GM18517 (cell line): ENCODE measurements around the gene DAZAP1.
"Not testable (repeated sequence)": the region's sequence is repeated elsewhere in the genome, so short reads cannot be mapped to it uniquely, and the experiment has no call there.

Experiments
- ATAC-seq: cut with Tn5 transposase; IDR thresholded peaks from one replicate; pipeline ENCODE4 v1.9.1; 2021; ENCODE audit warnings: mild to moderate bottlenecking, moderate library complexity; ENCODE audit not compliant: unreplicated experiment

Gene DAZAP1

DNA sequence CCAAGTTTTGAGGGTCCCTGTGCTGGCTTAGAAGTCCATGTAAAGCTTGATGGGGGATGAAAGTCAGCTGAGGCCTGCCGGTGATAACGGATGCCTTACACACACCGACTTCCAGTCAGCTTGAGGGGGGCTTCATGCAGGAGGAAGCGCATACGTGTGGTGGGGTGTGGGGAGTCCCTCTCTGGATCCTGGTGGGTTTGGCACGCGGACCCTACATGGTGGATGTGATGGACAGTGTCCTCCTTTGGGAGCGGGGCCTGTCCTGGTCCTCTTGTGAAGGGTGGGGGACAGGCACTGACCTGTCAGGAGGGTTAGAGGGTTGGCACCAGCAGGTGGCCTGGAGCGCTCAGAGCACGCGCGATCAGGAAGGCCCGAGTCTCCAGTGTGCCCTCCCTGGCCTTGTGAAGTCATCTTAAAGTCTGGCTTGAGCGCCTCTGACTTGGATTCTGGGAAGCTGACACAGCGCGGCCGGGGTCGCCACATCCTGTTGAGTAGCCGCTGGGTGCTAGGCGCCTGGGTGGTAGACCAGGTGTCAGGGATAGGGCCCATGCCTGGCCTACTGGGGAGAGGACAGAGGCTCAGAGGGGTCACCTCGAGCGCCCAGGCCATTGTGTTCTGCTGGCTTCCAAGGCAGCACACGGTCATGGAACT lies 2.9 kb downstream of the DAZAP1 start:
- no peak for ATAC-seq

DNA sequence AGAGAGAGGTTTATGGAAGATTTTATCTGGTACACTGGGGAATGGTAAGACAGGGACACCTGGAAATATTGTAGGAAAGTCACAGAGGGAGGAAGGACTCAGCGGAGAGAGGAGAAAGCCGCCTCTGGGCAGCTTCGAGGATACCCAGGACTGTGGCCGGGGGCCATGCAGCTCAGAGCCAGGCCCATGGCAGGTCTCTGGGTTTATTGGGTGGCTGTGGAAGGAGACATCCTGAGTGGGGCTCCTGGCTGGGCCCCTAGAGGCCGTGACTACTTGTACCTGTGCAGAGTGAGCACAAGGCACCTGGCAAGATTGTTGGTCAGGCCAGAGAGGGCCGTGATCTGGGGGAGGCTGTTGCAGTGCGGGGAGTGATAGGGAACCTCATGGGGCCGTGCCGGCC lies 3.4 kb downstream of the DAZAP1 start:
- ATAC-seq, result no peak

DNA sequence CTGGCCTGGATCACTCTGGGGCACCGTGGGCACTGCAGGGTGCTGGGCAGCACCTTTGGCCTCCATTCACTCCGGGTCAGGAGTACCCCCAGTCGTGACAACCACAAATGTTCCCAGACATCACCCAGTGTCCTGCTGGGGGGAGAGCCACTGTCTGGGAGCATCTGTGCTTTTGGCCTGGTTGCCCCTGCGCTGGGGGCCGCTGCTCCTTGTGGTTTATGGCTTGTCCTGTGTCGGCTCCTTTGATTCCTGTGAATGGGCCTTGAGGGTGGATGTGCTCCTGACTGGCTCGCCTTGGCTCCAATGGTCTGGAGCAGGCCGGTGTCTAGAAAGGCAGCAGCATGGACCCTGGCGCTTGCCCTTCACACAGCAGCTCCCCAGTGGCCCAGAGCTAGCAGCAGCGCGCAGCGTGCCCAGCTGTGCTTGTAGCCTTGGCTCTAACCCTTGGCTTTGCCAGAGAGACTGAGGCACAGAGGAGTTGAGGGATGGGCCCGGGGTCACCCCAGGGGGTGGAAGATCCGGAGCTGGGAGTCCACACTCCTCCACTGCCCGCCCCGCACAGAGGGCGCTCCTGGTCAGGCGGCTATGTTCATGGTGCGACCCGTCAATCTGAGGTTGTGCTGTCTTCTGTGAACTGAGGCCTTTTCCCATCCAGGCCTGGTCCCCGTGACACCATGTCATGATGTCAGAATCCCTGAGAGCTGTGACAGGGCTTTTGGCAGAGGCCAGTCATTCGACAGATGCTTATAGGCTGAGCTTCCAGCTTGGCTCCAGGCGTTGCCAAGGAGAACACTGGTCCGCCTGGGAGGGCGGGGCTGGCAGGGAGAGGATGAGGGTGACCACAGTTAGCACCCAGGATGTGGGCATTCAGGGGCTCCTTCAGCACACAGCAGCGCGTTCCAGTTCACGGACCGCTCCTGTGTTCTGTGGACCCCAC lies 4.1 kb downstream of the DAZAP1 start:
- ATAC-seq, result no peak

DNA sequence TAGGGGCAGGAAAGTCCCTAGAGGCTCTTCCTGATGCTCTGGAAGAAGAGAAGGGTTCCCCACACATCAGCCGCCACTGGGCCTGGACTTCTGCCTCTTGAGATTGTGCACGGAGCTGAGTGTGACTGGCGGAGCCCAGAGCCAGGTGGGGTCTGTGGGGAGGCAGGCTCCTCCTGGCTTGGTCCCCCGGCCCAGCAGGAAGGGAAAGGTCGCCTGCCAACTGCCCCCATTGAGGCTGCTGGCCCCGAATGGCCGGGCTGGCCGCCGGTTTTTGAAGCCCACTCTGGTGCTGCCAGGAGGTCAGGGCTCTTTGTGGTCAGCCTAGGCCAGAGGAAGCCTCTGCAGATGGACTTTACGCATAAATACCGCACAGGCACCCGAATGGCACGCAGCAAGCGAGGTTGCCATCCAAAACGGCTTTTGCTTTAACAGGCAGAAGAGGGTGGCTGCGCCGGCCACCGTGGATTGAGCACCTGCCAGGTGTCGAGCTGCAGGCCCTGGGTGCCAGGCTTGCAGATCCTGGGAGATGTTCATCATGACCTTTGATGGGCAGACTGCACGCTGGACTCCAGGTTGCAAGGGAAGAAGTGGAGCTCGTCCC lies 5.0 kb downstream of the DAZAP1 start:
- ATAC-seq, result no peak

DNA sequence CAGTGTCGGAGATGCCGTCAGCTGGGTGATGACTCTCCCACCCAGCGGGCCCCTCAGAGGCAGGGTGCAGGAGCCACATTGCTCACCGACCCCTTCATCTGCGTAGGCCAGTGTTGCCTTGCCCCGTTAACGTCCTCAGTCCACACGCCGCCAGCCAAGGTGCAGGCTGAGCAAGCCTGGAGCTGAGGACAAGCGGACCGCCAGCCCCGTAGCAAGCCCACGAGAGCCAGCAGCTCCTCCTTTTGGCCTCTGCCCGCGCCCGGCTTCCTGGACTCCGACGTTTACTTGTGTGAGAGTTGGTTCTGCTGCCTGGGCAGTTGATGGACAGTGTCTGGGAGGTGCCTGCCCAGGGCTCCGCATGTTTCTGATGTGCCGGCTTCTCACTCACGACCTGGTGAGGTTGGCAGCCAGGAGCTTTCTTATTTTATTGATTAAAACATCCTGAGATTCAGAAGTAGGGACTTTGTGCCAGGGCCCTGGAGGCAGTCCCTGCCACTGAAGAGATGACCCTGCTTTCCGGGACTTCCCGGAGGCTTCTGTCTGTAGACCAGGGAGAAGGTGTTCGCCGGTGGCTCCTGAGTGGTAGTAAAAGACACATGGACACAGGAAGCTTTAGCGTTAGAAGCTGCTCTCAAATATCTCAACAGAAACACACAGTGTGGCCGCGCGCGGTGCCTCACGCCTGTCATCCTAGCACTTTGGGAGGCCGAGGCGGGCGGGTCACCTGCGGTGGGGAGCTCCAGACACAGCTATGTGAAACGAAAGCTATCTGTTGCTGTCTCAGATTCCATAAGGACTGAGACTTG lies 5.8 kb downstream of the DAZAP1 start:
- ATAC-seq, result no peak

DNA sequence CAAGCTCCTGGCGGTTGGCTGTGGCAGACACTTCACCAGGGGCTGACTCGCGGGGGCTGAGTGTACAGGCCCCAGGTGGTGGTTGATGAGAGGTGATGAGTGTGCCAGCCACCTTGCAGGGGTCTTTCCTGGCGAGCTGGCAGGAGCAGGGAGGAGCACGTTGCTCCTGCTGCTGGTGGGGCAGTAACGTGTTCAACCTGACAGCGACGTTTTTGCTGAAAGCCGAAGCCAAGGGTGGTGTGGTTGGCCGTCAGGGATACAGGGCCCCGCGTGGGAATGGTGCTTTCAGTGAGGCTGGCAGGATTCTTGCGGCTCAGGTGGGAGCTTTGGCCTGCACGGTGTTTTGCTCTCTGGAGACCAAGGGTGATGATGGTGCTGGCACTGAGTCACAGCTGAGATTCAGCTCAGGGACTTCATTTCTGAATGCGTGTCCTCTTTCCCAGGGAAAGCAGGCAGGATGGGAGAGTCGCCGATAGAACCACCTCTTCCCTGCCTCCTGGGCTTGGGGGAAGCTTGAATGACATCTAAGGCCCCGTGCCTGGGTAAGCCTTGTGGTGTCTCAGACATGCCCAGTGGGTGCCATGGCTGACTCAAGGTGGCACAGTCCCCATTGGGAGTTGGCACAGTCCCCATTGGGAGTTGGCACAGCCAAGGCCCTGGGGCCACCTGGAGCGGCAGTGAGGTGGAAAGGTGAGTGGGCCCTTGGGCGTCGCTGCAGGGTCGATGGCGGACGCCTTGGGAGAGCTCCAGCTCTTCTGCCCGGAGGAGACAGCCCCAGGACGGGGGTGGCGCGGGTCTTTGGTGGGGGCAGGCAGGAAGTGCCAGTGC lies 8.8 kb downstream of the DAZAP1 start:
- ATAC-seq, result no peak

DNA sequence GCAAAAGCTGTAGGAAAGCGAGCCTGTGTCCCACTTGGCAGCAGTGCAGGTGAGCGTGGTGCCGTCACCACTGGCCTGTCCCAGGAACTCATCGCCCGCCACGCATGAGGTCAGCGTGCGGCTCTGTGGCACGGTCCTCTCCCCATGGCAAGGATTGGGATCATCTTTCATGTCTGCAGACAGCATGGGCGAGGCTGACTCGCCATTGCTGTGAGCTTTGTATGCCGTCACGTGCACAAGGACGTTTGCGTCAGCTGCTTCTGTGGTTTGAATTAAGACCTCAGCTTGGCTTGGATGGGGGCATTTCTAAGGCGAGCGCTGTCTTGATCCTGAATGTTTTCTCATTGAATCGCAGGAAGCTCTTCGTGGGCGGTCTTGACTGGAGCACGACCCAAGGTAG lies 9.8 kb downstream of the DAZAP1 start:
- ATAC-seq, result no peak

DNA sequence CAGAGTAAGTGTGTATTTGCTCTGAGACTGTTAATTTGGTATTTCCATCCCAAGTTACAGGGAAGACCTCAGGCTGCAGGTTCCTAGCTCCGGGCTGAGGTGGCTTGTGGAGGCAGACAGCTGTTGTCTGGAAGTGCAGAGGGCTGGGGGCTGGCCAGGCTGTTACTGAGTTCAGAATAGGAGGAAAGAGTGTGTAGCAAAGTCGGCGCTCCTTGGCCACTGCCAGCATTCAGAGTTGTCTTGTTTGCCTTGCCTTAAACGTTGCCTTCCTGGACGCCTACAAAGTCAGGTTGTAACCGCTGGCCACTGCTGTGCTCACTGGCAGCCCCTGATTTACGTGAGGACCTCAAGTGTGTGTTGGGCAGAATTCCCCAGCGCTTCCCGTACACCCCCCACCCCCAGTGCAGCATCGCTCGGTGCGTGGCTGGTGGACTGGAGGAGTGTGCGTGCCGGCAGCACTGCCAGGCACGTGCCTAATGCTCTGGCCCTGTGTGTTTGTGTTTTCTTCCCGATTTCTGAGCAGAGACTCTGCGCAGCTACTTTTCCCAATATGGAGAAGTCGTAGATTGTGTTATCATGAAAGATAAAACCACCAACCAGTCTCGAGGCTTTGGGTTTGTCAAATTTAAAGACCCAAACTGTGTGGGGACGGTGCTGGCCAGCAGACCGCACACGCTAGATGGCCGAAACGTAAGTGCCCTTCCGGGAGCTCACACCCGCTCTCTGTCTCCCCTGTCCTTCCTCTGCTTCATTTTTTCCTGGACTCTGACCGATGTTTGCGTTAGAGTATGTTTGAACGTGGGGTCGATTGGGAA lies 10.5 kb downstream of the DAZAP1 start:
- no peak for ATAC-seq

DNA sequence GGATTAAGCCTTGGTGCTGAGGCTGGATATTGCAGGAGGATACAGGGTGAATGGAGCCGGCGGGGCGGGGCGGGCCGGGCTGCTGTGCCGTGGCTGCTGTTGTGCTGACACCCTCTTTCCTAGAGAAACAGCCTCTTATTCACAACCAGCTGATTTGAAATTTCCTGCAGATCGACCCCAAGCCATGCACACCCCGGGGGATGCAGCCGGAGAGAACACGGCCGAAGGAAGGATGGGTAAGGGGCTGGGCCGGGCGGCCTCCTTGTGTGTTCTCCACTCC lies 11.1 kb downstream of the DAZAP1 start:
- no peak for ATAC-seq

DNA sequence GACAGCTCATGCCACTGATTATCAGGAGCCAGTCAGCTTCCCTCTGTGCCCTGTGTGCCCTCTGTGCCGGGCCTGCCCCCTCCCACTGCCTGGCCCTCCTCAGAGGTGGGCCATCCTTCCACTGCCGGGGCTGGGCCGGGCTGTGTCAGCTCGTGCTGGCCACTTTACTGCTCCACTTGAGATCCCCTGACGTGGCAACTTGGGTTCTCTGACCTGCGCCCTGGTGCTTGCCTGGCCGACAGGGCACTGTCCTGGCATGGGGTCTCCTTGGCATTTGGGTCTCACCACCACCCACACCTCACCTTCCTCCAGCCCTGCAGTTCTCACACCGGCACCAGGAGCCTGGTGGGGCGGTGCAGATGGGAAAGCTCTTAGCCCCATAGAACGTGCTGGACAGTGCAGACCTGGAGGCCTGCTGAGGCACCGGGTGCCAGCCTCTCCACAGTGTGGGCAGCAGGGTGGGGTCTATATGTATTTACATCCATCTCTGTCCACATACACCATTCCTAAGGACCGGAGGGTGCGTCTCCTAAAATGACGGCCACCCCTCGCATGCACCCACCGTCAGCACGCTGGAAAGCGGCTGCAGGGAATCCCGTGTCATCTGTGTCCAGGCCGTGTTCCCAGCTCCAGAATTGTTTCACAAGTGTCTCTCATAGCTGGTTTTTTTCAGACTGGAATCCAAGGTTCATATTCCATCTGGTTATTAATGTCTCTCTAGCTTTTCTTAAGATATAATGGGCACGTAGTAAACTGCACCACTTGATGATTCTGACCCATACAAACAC lies 11.8 kb downstream of the DAZAP1 start:
- no peak for ATAC-seq

DNA sequence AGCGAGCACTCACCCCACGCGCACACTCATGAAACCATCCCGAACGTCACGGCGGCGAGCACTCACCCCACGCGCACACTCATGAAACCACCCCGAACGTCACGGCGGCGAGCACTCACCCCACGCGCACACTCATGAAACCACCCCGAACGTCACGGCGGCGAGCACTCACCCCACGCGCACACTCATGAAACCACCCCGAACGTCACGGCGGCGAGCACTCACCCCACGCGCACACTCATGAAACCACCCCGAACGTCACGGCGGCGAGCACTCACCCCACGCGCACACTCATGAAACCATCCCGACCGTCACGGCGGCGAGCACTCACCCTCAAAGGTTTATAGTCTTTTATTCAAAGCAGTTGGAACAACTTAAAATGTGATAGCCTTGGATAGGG lies 12.7 kb downstream of the DAZAP1 start:
- ATAC-seq, result not testable (repeated sequence)

DNA sequence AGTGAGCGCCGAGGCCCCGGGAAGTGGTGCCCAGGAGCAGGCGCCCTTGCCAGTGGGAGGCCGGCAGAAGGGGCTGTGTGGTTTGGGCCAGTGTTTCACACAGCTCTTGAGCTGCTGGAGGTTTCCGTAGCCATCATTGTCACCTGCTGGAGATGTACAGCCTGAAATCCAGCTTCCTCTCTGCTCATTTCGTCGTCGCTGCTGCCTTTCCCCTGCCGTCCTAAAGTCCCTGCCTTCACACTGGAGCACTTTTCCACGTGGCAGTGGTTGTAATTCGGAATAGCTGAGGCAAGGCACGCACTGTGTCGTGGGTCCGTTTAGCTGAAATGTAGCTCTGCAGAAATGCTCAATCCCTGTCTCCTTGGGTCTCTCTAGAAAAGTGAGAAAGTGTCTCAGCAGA lies 13.2 kb downstream of the DAZAP1 start:
- ATAC-seq, result no peak

DNA sequence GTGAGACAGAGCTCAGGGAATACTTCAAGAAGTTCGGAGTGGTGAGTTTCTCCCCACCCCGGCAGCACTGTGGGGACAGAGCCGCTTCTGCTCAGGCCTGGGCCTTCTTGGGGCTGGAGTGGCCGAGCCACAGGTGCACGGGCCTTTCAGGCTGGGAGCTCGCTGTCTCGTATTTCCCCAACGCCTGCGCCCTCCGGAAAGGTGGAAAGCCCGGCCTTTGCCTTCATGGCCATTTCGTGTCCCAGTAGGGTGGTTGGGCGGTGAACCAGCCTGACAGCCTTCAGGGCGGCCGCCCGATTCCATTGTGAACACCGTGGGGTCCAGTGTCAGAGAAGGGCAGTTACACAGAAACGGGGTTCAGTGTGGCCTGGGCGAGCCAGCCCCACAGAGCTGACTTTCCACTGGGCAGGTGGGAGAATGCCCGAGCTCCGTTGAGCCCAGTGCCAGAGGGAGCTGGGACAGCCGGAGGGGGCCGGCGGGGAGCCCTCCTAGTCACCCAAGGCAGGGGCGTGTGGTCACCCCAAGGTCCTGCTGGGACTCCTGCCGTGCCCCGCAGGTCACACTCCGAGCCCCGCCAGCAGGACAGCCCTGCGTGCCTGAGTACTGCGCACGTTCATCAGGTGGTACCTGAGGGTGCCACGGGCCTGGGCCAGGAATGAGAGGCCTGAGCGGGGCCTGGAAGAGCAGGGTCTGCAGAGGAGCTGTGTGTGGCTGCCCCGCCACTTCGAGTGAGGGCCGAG lies 14.0 kb downstream of the DAZAP1 start:
- no peak for ATAC-seq

DNA sequence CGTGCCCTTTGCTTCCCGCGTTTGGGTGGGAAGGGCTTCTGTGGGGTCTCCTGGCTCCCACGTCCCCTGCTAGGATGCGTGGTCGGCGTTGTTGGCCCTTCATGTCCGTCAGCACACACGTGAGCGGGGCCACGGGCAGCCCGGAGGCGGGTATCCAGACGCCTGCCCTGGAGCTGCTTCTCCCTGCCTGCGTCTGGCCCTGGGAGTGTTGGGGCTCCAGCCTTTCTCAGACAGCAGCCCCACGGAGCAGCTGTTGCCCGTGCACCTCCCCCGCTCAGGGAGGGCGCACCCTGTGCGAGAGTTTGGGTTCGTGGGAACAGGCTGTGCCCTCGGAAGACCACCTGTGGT lies 14.5 kb downstream of the DAZAP1 start:
- no peak for ATAC-seq

DNA sequence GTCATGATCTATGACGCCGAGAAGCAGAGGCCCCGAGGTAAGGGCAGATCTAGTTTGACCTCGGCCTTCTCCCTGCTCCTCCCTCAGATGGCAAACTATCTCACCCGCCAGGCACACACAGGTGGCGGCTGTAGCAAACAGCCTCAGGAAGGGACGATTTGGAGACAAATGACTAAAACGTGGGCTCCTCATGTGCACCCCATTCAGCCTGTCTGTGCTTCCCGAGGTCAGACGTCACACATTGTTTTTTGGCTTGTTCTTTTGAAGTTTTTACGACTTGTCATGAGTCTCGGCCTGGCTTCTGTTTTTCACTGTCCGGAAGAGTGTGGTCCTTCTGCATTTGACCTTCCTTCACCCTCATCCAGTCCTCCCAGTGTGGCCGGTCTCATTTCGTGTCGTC lies 15.0 kb downstream of the DAZAP1 start:
- ATAC-seq, result no peak

DNA sequence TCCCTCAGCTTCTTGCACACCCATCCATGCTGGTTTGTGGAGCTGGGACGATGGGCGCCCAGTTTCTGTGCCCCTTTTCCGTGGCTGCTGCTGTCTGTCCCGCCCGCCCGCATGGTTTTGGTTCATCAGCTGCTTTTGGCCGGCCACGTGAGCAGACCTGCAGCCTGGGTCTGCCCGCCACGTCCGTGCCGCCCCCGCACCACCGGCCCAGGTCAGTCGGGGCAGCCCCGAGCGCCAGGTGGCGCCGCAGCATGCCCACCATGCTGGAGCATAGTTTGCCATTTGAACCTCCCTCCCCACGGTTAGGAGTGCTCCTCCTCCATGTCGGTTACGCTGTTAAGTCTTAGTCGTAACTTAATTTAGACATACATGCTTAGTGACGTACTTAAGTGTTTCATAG lies 15.6 kb downstream of the DAZAP1 start:
- ATAC-seq, result no peak

DNA sequence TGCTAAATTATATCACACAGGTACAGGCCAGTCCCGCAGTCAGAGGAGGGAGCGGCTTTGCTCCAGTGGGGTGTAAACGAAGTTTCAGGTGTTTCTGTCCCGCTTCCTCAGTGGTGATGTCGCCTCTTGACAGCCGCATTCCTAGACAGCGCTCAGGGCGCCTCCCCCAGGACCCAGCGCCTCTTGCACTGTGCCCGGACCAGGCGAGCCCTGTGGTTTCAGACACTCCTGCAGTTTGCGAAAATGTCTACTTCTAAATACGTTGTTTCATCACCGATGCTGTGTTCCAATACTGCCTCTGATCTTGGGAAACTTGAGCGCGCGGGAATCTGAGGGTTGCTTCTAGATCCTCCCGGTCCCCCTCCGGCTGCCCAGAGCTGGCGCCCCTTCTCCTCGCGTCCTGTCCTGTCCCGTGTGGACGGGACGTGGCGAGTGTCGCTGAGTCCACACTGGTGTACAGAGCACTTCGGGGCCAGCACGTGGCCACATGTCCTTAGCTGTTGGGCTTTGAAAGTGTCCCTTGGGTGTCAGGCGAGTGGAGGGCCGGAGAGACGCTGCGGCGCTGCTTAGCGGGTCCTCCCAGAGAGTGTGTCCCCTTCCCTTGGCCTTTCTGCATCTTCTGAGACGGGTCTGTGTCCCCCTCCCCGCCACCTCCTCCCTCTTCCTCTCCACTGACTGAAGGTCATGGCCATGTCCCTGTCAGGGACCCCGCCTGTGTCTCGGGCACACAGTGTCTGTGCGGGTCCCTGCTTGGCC lies 16.2 kb downstream of the DAZAP1 start:
- no peak for ATAC-seq
